GM12801 (cell line): Measurements from ENCODE around the gene ADCY7.

Experiments
- CTCF ChIP-seq: IDR thresholded peaks from one replicate; pipeline ENCODE4 v1.5.1; 2011; ENCODE audit warnings: control low read depth; ENCODE audit not compliant: insufficient read length; ENCODE audit errors: extremely low read depth

Gene ADCY7

GRCh38 chr16:50305441-50306061 is 39.2 kb downstream of the ADCY7 start:
- TF ChIP-seq CTCF, result no peak

GRCh38 chr16:50306287-50306686 is 39.9 kb downstream of the ADCY7 start:
- no peak for TF ChIP-seq CTCF

GRCh38 chr16:50308237-50308965 is 42.0 kb downstream of the ADCY7 start:
- no peak for TF ChIP-seq CTCF

- no peak for TF ChIP-seq CTCF
Observed at GRCh38 chr16:50309156-50309526, 42.8 kb downstream of the ADCY7 start.

GRCh38 chr16:50309527-50310307 is 43.4 kb downstream of the ADCY7 start:
- no peak for TF ChIP-seq CTCF

GRCh38 chr16:50310308-50311133 is 44.2 kb downstream of the ADCY7 start:
- TF ChIP-seq CTCF, result no peak

- no peak for TF ChIP-seq CTCF
Observed at GRCh38 chr16:50311134-50311528, 44.8 kb downstream of the ADCY7 start.
